ENCODE results near the gene SAMD3. TPM values are rescaled to one million over a fixed set of nuclear protein-coding genes. Genes with fewer than 3 reads are reported as not detected.

SAMD3 gene
- total and polyA plus RNA-seq, 11 donors = 0.06 to 4.2 (median 0.68) TPM; not detected in 4

DNA sequence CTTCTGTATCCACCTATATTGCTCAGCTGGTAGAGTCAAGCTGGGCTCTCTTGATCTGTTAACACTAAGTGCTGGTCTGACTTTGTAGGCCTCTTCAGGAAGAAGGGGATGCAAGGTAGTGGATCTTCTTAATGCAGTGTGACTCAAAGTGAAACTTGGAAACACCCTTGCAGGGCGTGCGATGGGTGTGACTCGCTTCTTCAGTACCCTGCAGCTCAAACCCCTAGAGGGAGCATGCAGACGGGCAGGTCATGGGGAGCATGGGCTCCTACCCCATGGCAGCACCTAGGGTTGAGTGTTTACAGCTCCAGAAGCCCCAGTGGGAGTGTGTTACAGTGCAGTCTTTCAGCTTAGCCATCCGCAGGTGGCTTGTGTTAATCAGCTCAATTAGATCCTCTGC is 757 bp upstream of the SAMD3 start:
- peak overlapping the region in 1 of 12 donors; percentile 39 for H3K4me3 ChIP-seq
- peak overlapping the region in 1 of 12 donors; percentile 50 for H3K27ac ChIP-seq
- ATAC-seq (no peak), DNase-seq (no peak)
- TF ChIP-seq, protein P1, sequence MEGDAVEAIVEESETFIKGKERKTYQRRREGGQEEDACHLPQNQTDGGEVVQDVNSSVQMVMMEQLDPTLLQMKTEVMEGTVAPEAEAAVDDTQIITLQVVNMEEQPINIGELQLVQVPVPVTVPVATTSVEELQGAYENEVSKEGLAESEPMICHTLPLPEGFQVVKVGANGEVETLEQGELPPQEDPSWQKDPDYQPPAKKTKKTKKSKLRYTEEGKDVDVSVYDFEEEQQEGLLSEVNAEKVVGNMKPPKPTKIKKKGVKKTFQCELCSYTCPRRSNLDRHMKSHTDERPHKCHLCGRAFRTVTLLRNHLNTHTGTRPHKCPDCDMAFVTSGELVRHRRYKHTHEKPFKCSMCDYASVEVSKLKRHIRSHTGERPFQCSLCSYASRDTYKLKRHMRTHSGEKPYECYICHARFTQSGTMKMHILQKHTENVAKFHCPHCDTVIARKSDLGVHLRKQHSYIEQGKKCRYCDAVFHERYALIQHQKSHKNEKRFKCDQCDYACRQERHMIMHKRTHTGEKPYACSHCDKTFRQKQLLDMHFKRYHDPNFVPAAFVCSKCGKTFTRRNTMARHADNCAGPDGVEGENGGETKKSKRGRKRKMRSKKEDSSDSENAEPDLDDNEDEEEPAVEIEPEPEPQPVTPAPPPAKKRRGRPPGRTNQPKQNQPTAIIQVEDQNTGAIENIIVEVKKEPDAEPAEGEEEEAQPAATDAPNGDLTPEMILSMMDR (IDR thresholded peaks at IDR 0.05) = no peak
- TF ChIP-seq POLR2A (IDR thresholded peaks at IDR 0.05) = no peak
- no peaks in the 10 kb centered on the region for H3K36me3 ChIP-seq
- H3K4me1 ChIP-seq = no peaks in the 10 kb centered on the region
- no peaks in the 10 kb centered on the region for H3K9me3 ChIP-seq
- intact Hi-C loops (cut with DNase I) = no loop called here
- WGBS, 4 donors = 76 to 92% (median 81%) methylated on average over 4 to 5 of the region's 5 CpGs
- no peaks in the 10 kb centered on the region for H3K27me3 ChIP-seq

DNA sequence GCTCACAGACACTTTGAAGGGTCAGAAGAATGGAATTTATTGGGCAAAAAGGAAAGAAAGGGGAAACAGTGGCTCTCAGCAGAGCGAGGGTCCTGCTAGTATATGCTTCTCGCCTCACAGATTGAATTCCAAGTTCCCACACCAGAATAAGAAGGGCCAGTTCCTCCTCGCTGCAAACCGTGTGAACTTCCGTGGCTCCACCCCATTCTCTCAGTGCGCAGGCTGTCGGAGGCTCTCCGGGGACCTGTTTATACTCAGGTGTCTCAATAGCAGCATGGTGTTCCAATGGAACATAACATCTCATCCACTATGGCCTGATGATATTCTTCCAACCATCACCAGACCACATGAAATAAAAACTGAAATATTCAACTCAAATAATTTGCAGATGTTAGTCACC is 4.6 kb downstream of the SAMD3 start:
- ATAC-seq = no peak
- Histone ChIP-seq H3K4me3 (no peak overlapping the region), H3K27ac (peak overlapping the region in 1 of 12 donors; percentile 14), H3K4me1 (no peaks in the 10 kb centered on the region), H3K36me3 (no peaks in the 10 kb centered on the region), H3K27me3 (peaks cover 0 to 7% (median 0%) of the 10 kb centered on the region in 9 donors), H3K9me3 (no peaks in the 10 kb centered on the region)
- WGBS, 4 donors = 64 to 74% (median 71%) methylated on average over 8 of the region's 8 CpGs
- intact Hi-C loops (cut with DNase I) = no loop called here
- TF ChIP-seq POLR2A (IDR thresholded peaks at IDR 0.05) = no peak
- TF ChIP-seq, protein P1 (IDR thresholded peaks at IDR 0.05) = no peak
- DNase-seq = no peak

DNA sequence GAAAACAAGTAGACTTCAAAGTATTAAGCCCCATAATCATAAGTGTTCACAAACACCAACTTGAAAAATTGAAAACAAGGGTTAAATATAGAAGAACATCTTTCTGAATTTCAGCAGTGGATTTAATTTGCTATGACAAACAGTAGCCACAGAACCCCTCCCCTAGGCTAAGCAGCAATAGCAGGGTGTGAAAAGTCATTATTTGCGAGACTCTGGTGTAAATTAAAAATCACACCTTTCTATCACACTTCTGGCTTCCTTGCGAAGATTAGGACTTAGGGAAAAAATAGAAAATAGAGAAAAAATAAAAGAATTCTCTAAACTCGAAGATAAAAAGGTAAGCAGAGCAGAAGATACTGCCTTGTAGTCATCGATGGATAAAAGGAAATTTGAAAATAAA is 6.1 kb downstream of the SAMD3 start:
- intact Hi-C loops (cut with DNase I) = no loop called here
- H3K4me1 ChIP-seq = no peaks in the 10 kb centered on the region
- WGBS, 4 donors = 51 to 55% (median 52%) methylated on average over 4 of the region's 4 CpGs
- no peaks in the 10 kb centered on the region for H3K36me3 ChIP-seq
- no peaks in the 10 kb centered on the region for H3K9me3 ChIP-seq
- no peak overlapping the region for H3K4me3 ChIP-seq
- peaks cover 0 to 7% (median 0%) of the 10 kb centered on the region in 9 donors for H3K27me3 ChIP-seq
- H3K27ac ChIP-seq = peak overlapping the region in 1 of 12 donors; percentile 13
- no peak for ATAC-seq
- no peak for TF ChIP-seq POLR2A (IDR thresholded peaks at IDR 0.05)
- TF ChIP-seq, protein P1 (IDR thresholded peaks at IDR 0.05) = no peak
- no peak for DNase-seq

DNA sequence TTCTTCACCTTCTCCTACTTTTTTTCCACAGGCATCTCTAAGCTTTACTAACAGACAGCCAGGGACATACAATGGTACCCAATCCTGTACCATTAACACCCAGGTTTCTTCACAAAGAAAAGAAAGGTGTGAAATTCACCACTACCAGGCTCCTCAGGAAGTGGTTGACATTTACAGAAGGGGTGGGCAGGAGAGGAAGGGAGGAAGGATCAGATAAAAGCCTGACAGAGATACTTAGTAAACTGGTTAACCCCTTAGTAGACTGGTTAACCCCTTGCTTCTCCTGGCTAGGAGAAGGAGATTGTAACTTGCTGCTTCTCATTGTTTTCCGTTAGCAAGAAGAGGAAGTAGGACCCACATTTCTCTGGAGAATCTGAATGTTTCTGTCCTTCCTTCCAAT is 7.2 kb downstream of the SAMD3 start:
- ATAC-seq = no peak
- DNase-seq = no peak
- H3K27ac ChIP-seq = no peak overlapping the region
- no peaks in the 10 kb centered on the region for H3K36me3 ChIP-seq
- no peak for TF ChIP-seq POLR2A (IDR thresholded peaks at IDR 0.05)
- TF ChIP-seq, protein P1 (IDR thresholded peaks at IDR 0.05) = no peak
- H3K27me3 ChIP-seq = peaks cover 0 to 7% (median 0%) of the 10 kb centered on the region in 9 donors
- peak overlapping the region in 2 of 12 donors; percentile 6 to 49 for H3K4me3 ChIP-seq
- H3K9me3 ChIP-seq = no peaks in the 10 kb centered on the region
- WGBS, 4 donors = 9 to 31% (median 19%) methylated on average over 1 of the region's 1 CpG
- no peaks in the 10 kb centered on the region for H3K4me1 ChIP-seq
- intact Hi-C loops (cut with DNase I) = no loop called here

All from heart left ventricle (tissue), 16 donors.